BE2C (cell line): ENCODE results near the gene KCNMB1.

Experiments
- DNase-seq: peaks from one replicate; pipeline ENCODE4 v3.0.0-alpha.2; 2020
- H3K27me3 ChIP-seq: fragments of 250-450 bp; sonication (Bioruptor Pico); 2 replicates; pipeline ENCODE4 v1.5.1; 2020; ENCODE audit warnings: mild to moderate bottlenecking
- H3K36me3 ChIP-seq: fragments of 250-450 bp; sonication (Bioruptor Pico); 2 replicates; pipeline ENCODE4 v1.5.1; 2020; ENCODE audit warnings: mild to moderate bottlenecking
- H3K4me1 ChIP-seq: fragments of 250-450 bp; sonication (Bioruptor Pico); 2 replicates; pipeline ENCODE4 v1.5.1; 2020
- H3K4me3 ChIP-seq: 2 replicates; pipeline ENCODE4 v1.5.1; 2011; ENCODE audit warnings: low read depth, low read length
- H3K9me3 ChIP-seq: fragments of 250-450 bp; sonication (Bioruptor Pico); 2 replicates; pipeline ENCODE4 v1.5.1; 2020
- CTCF ChIP-seq: IDR thresholded peaks from 2 replicates; pipeline ENCODE4 v1.5.1; 2012; ENCODE audit warnings: mild to moderate bottlenecking, low read depth, low read length

Gene KCNMB1

GRCh38 chr5:170353961-170354360, 35.2 kb downstream of the KCNMB1 start:
- no peak for TF ChIP-seq CTCF
- Histone ChIP-seq H3K27me3 (peaks cover 18% of the 10 kb centered on the region), H3K4me3 (peak overlapping the region; percentile 19; the same call in 1 of the 2 replicates), H3K36me3 (no peaks in the 10 kb centered on the region), H3K9me3 (no peaks in the 10 kb centered on the region), H3K4me1 (no peaks in the 10 kb centered on the region)
- peak; percentile 46 for DNase-seq

GRCh38 chr5:170353011-170353761, 36.0 kb downstream of the KCNMB1 start:
- Histone ChIP-seq H3K9me3 (no peaks in the 10 kb centered on the region), H3K4me1 (no peaks in the 10 kb centered on the region), H3K27me3 (peaks cover 24% of the 10 kb centered on the region), H3K4me3 (peak overlapping the region; percentile 29; the same call in 1 of the 2 replicates), H3K36me3 (no peaks in the 10 kb centered on the region)
- TF ChIP-seq CTCF = no peak
- peak; percentile 42 for DNase-seq

DNA sequence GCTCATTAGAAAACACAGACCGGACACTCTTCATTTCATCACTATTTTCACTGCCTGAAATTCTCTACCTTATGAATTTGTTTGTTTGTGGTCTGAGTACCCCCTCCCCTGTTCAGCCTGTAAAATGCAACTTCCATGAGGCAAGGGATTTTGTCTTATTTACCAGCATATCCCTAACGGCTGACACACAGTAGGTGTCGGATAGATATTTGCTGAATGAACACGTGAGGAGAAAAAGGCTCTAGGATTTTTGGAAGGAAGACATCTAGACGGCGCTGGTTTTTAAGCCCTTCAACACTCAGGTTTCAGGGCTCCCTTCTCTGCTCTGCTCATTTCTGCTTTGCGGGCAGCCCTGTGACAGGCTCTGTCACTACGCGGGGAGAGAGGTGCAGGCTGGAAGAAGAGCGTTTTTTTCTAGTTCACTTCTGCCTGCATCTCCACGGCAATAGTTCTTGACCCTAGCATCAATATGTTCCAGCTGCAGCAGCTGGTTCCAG, 41.0 kb downstream of the KCNMB1 start:
- no peak overlapping the region for H3K4me3 ChIP-seq
- H3K9me3 ChIP-seq = no peaks in the 10 kb centered on the region
- TF ChIP-seq CTCF = no peak
- DNase-seq = no peak
- H3K36me3 ChIP-seq = no peaks in the 10 kb centered on the region
- no peaks in the 10 kb centered on the region for H3K4me1 ChIP-seq
- H3K27me3 ChIP-seq = peaks cover 32% of the 10 kb centered on the region

DNA sequence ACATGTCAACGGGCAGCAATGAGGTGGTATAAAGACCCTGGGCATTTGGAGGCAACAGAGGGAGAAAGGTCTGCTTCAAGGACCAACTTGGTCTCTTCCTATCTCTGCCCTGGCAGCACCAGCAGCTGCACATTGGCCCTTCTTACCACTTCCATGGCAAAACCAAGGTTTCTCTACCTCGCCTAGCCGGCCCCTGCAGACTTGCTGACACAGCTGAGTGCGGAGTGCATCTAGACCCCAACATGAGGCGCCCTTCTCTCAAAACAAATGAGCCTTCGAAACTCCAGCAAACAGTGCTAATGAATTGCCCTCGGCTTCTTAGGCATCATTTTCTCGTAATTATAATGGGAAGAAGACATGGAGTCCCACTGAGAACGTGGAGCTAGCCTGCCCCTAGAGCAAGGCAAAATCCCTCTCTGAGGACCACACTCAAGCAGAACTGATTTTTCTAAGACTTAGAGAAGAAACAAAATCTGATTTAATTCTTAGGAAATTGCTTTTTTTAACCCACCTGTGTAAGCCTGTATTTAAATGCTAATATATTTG, 42.1 kb downstream of the KCNMB1 start:
- H3K4me3 ChIP-seq = no peak overlapping the region
- DNase-seq = no peak
- H3K9me3 ChIP-seq = no peaks in the 10 kb centered on the region
- H3K4me1 ChIP-seq = no peaks in the 10 kb centered on the region
- peaks cover 29% of the 10 kb centered on the region for H3K27me3 ChIP-seq
- TF ChIP-seq CTCF = no peak
- H3K36me3 ChIP-seq = no peaks in the 10 kb centered on the region

GRCh38 chr5:170345971-170346370, 43.2 kb downstream of the KCNMB1 start:
- no peak overlapping the region for H3K4me3 ChIP-seq
- no peaks in the 10 kb centered on the region for H3K36me3 ChIP-seq
- no peak for TF ChIP-seq CTCF
- peaks cover 27% of the 10 kb centered on the region for H3K27me3 ChIP-seq
- no peak for DNase-seq
- H3K9me3 ChIP-seq = no peaks in the 10 kb centered on the region
- H3K4me1 ChIP-seq = no peaks in the 10 kb centered on the region

GRCh38 chr5:170343177-170343576, 46.0 kb downstream of the KCNMB1 start:
- Histone ChIP-seq H3K27me3 (peaks cover 13% of the 10 kb centered on the region), H3K4me1 (no peaks in the 10 kb centered on the region), H3K4me3 (no peak overlapping the region), H3K9me3 (no peaks in the 10 kb centered on the region), H3K36me3 (no peaks in the 10 kb centered on the region)
- DNase-seq = no peak
- TF ChIP-seq CTCF = no peak
